Left lung (tissue), 10 donors: Measurements from ENCODE around the gene PIF1. TPM values are rescaled to one million over a fixed set of nuclear protein-coding genes. Genes with fewer than 3 reads are reported as not detected.
"Not testable (repeated sequence)": the region's sequence is repeated elsewhere in the genome, so short reads cannot be mapped to it uniquely, and the experiment has no call there.

ENCODE experiments used
- ATAC-seq: fragments of 200-7000 bp; cut with Tn5 transposase; one replicate; pipeline ENCODE4 v1.9.1; 2020; ENCODE audit warnings: moderate library complexity
- DNase-seq, 4 donors: peaks; one replicate each; pipeline ENCODE4 v3.0.0-alpha.2; 2013 to 2020
- H3K27ac ChIP-seq, 2 donors: fragments of 200-600 bp; sonication (generic) in 1 of 2; one replicate each; pipeline versions ENCODE4 v1.5.0 to v1.8.0; 2020 to 2021
- H3K27me3 ChIP-seq, 2 donors: fragments of 200-600 bp; sonication (generic) in 1 of 2; one replicate each; pipeline versions ENCODE4 v1.5.0 to v1.8.0; 2020 to 2021
- H3K36me3 ChIP-seq, 2 donors: fragments of 200-600 bp; sonication (generic) in 1 of 2; one replicate each; pipeline versions ENCODE4 v1.5.0 to v1.8.0; 2020 to 2021
- H3K4me1 ChIP-seq, 2 donors: fragments of 200-600 bp; one replicate each; pipeline ENCODE4 v1.8.0; 2021
- H3K4me3 ChIP-seq, 2 donors: fragments of 200-600 bp; sonication (generic) in 1 of 2; one replicate each; pipeline versions ENCODE4 v1.5.0 to v1.8.0; 2020 to 2021; ENCODE audit warnings: mild to moderate bottlenecking in 1 of 2
- H3K9me3 ChIP-seq, 2 donors: fragments of 200-600 bp; sonication (generic) in 1 of 2; one replicate each; pipeline versions ENCODE4 v1.5.0 to v1.8.0; 2020 to 2021
- intact Hi-C, 2 donors: fragments of 100-400 bp; cut with DNase I; formaldehyde crosslinking; loops; one replicate each; pipeline versions ENCODE4 v1.11.2 to v1.14.2; 2022
- polyA plus RNA-seq, 6 donors: library from polyadenylated mRNA; unstranded; fragments of 120-200 nt; gene quantifications; one replicate each; pipeline ENCODE4 v1.2.1, GENCODE V29; 2013; ENCODE audit not compliant: insufficient read length in 6 of 6
- total RNA-seq, 2 donors: library from RNA; stranded (reverse); fragmentation: NEBNext Ultra II Directional; extraction: Animal tissue kit (Norgen Biotek cat#: 25700); gene quantifications; one replicate each; pipeline ENCODE4 v1.2.1, GENCODE V29; 2021
- TF ChIP-seq, protein P1 (sequence below), 2 donors: fragments of 200-600 bp; sonication (generic) in 1 of 2; IDR thresholded peaks; one replicate each; pipeline versions ENCODE4 v1.5.0 to v1.8.0; 2021; ENCODE audit warnings: antibody characterized with exemption in 2 of 2
- donor health status: DM: no; HTN: yes; CAD: no.
- donor health status: DM: no; HTN: no; CAD: no.

Gene PIF1
- total and polyA plus RNA-seq, 8 donors, result 1.6 to 17.7 (median 10.8) TPM

DNA sequence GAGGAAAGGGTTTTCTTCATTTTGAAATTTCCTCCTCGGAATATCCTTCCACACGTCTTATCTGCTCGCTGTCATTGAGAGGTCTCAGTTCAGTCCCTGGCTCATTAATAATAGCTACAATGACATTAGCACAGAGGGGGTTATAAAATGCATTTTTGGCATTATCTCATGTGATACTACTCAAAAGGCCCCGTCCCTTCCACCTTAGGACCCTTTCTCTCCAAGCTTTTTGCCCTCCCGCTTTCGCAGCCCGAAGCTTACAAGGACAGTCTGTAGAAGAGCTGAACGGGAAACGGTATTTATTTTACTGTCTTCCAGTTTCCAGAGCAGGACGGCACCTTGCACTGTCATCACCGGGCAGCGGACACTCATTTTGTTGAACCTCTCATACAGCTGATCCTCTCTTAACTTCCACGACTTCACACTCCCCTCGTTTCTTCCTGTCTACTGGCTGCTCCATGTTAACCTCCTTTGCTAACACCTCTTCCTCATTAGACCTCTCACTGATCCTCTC is 10.6 kb upstream of the PIF1 start:
- Histone ChIP-seq H3K27ac (peak overlapping the region; percentile 80 to 87), H3K4me1 (peaks cover 5 to 51% of the 10 kb centered on the region in 2 donors), H3K9me3 (no peaks in the 10 kb centered on the region), H3K4me3 (peak overlapping the region in 1 of 2 donors; percentile 15), H3K27me3 (no peaks in the 10 kb centered on the region), H3K36me3 (no peaks in the 10 kb centered on the region)
- TF ChIP-seq, protein P1, sequence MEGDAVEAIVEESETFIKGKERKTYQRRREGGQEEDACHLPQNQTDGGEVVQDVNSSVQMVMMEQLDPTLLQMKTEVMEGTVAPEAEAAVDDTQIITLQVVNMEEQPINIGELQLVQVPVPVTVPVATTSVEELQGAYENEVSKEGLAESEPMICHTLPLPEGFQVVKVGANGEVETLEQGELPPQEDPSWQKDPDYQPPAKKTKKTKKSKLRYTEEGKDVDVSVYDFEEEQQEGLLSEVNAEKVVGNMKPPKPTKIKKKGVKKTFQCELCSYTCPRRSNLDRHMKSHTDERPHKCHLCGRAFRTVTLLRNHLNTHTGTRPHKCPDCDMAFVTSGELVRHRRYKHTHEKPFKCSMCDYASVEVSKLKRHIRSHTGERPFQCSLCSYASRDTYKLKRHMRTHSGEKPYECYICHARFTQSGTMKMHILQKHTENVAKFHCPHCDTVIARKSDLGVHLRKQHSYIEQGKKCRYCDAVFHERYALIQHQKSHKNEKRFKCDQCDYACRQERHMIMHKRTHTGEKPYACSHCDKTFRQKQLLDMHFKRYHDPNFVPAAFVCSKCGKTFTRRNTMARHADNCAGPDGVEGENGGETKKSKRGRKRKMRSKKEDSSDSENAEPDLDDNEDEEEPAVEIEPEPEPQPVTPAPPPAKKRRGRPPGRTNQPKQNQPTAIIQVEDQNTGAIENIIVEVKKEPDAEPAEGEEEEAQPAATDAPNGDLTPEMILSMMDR (IDR thresholded peaks at IDR 0.05), result peak in 1 of 2 donors; percentile 10
- intact Hi-C loops, result no loop called here
- DNase-seq (peak in 1 of 4 donors; percentile 21), ATAC-seq (peak; percentile 2)

GRCh38 chr15:64833690-64834089 is 8.2 kb upstream of the PIF1 start:
- H3K4me1 ChIP-seq, result peaks cover 5 to 35% of the 10 kb centered on the region in 2 donors
- no peak overlapping the region for H3K4me3 ChIP-seq
- DNase-seq (no peak), ATAC-seq (no peak)
- TF ChIP-seq, protein P1 (IDR thresholded peaks at IDR 0.05), result no peak
- intact Hi-C loops, result no loop called here
- no peaks in the 10 kb centered on the region for H3K36me3 ChIP-seq
- no peak overlapping the region for H3K27ac ChIP-seq
- no peaks in the 10 kb centered on the region for H3K27me3 ChIP-seq
- H3K9me3 ChIP-seq, result no peaks in the 10 kb centered on the region

GRCh38 chr15:64828985-64829384 is 3.5 kb upstream of the PIF1 start:
- TF ChIP-seq, protein P1 (IDR thresholded peaks at IDR 0.05), result no peak

GRCh38 chr15:64824929-64825430 is 467 bp downstream of the PIF1 start:
- H3K27me3 ChIP-seq, result peaks cover 0 to 17% of the 10 kb centered on the region in 2 donors
- DNase-seq (no peak), ATAC-seq (peak; percentile 2)
- intact Hi-C loops, result no loop called here
- H3K4me1 ChIP-seq, result peaks cover 15 to 31% of the 10 kb centered on the region in 2 donors
- peaks cover 0 to 6% of the 10 kb centered on the region in 2 donors for H3K36me3 ChIP-seq
- H3K9me3 ChIP-seq, result no peaks in the 10 kb centered on the region
- H3K27ac ChIP-seq, result no peak overlapping the region
- TF ChIP-seq, protein P1 (IDR thresholded peaks at IDR 0.05), result no peak
- H3K4me3 ChIP-seq, result peak overlapping the region; percentile 27 to 44

More at GRCh38 chr15:64828985-64829384, 3.5 kb upstream of the PIF1 start:
- Histone ChIP-seq H3K4me3 (no peak overlapping the region), H3K36me3 (no peaks in the 10 kb centered on the region), H3K27ac (no peak overlapping the region), H3K4me1 (peaks cover 11 to 22% of the 10 kb centered on the region in 2 donors), H3K9me3 (no peaks in the 10 kb centered on the region), H3K27me3 (peaks cover 0 to 7% of the 10 kb centered on the region in 2 donors)
- ATAC-seq, result no peak
- DNase-seq, result peak in 1 of 4 donors; percentile 5
- intact Hi-C loops, result no loop called here

DNA sequence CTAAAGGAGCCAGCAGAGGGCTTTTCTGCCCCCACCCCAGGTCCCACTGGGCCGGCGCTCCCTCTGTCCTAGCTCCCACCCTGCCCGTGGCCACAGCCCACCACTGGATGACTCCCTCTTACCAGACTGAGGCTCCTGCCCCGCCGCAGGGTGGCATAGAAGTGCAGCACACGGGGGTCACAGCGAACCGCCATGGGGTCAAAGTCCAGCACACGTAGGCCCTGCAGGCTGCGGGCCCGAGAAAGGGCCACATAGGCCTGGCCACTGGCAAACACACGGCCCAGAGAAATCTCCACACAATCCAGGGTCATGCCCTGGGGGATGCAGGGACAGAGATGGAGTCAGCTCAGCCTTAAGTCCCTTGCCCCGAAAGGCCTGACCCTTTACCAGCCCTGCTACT is 9.0 kb downstream of the PIF1 start:
- H3K27ac ChIP-seq, result no peak overlapping the region
- no peak overlapping the region for H3K4me3 ChIP-seq
- TF ChIP-seq, protein P1 (IDR thresholded peaks at IDR 0.05), result no peak
- intact Hi-C loops, result no loop called here
- H3K4me1 ChIP-seq, result no peaks in the 10 kb centered on the region
- peaks cover 0 to 6% of the 10 kb centered on the region in 2 donors for H3K36me3 ChIP-seq
- ATAC-seq, result no peak
- no peak for DNase-seq
- no peaks in the 10 kb centered on the region for H3K9me3 ChIP-seq
- no peaks in the 10 kb centered on the region for H3K27me3 ChIP-seq

DNA sequence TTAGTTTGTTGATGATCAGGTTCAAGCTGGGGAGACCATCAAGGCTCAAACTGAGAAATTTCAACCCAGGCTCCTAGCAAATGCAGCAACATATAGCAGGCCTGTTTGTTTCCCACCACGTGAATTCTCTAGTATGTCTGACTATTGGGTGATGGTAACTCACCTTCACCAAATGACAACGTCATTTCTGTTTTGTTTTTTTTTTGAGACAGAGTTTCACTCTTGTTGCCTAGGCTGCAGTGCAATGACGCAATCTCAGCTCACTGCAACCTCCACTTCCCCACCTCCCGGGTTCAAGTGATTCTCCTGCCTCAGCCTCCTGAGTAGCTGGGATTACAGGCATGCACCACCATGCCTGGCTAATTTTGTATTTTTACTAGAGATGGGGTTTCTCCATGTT is 10.5 kb downstream of the PIF1 start:
- DNase-seq, H3K4me1 ChIP-seq, H3K27me3 ChIP-seq, H3K9me3 ChIP-seq, H3K4me3 ChIP-seq, H3K36me3 ChIP-seq, H3K27ac ChIP-seq, intact Hi-C loops, ATAC-seq: not testable (repeated sequence)

DNA sequence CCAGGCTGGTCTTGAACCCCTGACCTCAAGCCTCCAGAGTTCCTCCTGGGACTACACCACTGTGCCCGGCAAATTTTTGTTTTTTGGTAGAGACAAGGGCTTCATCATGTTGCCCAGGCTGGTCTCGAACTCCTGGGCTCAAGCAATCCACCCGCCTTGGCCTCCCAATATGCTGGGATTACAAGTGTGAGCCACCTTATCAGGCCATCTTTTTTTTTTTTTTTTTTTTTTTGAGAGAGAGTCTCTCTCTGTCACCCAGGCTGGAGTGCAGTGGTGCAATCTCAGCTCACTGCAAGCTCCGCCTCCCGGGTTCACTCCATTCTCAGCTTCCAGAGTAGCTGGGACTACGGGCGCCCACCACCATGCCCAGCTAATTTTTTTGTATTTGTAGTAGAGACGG is 11.2 kb downstream of the PIF1 start:
- H3K4me1 ChIP-seq, H3K9me3 ChIP-seq, H3K4me3 ChIP-seq, DNase-seq, H3K27ac ChIP-seq, H3K36me3 ChIP-seq, intact Hi-C loops, ATAC-seq, H3K27me3 ChIP-seq: not testable (repeated sequence)
